SU-DHL-6 (cell line): ENCODE data around the gene CBLL1.

Source experiments
- EZH2phosphoT487 ChIP-seq: fragments of 200-600 bp; sonication (generic), shearing (Covaris generic); conservative IDR thresholded peaks from 2 replicates; pipeline ENCODE4 v1.6.1; 2018; ENCODE audit warnings: mild to moderate bottlenecking, antibody characterized with exemption, low read length, moderate library complexity, mixed read lengths
- TF ChIP-seq, protein P1 (sequence below): fragments of 200-600 bp; sonication (generic); IDR thresholded peaks from one replicate; pipeline ENCODE4 v1.5.1; 2017; ENCODE audit warnings: antibody characterized with exemption, mild to moderate bottlenecking, low read length, moderate library complexity; ENCODE audit not compliant: insufficient read depth, poor library complexity, severe bottlenecking

DNA sequence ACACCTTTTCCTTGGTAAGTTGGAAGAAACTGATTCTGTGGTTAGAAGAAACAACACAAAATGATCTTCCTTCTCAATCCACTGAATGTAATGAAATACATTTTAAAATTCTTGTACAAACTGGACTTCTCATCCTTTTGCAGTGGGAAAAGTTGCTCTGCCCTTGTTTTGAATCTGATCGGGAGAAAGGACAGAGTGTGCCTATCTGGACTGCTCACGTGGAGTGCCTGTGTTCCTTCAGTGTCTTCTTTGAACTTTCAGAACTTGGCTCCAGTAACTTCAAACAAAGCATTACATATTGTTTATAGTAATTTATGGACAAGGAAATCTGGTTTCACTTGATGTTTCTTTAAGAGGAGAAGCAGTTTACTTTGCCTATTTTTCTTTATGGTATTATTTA, 42.0 kb downstream of the CBLL1 start:
- TF ChIP-seq, protein P1, sequence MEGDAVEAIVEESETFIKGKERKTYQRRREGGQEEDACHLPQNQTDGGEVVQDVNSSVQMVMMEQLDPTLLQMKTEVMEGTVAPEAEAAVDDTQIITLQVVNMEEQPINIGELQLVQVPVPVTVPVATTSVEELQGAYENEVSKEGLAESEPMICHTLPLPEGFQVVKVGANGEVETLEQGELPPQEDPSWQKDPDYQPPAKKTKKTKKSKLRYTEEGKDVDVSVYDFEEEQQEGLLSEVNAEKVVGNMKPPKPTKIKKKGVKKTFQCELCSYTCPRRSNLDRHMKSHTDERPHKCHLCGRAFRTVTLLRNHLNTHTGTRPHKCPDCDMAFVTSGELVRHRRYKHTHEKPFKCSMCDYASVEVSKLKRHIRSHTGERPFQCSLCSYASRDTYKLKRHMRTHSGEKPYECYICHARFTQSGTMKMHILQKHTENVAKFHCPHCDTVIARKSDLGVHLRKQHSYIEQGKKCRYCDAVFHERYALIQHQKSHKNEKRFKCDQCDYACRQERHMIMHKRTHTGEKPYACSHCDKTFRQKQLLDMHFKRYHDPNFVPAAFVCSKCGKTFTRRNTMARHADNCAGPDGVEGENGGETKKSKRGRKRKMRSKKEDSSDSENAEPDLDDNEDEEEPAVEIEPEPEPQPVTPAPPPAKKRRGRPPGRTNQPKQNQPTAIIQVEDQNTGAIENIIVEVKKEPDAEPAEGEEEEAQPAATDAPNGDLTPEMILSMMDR = no peak
- TF ChIP-seq EZH2phosphoT487 = no peak
